ENCODE data around the gene HIPK3.
"Not testable (repeated sequence)": the region's sequence is repeated elsewhere in the genome, so short reads cannot be mapped to it uniquely, and the experiment has no call there.

- not testable (repeated sequence) for TF ChIP-seq POLR2A, POLR2AphosphoS5 (IDR thresholded peaks at IDR 0.05)
- TF ChIP-seq, protein P1, sequence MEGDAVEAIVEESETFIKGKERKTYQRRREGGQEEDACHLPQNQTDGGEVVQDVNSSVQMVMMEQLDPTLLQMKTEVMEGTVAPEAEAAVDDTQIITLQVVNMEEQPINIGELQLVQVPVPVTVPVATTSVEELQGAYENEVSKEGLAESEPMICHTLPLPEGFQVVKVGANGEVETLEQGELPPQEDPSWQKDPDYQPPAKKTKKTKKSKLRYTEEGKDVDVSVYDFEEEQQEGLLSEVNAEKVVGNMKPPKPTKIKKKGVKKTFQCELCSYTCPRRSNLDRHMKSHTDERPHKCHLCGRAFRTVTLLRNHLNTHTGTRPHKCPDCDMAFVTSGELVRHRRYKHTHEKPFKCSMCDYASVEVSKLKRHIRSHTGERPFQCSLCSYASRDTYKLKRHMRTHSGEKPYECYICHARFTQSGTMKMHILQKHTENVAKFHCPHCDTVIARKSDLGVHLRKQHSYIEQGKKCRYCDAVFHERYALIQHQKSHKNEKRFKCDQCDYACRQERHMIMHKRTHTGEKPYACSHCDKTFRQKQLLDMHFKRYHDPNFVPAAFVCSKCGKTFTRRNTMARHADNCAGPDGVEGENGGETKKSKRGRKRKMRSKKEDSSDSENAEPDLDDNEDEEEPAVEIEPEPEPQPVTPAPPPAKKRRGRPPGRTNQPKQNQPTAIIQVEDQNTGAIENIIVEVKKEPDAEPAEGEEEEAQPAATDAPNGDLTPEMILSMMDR (IDR thresholded peaks at IDR 0.05): not testable (repeated sequence)
Observed at GRCh38 chr11:33243654-33244053, 13.5 kb upstream of the HIPK3 start.
